AG08395 (cell line): Measurements from ENCODE around the gene CCDC152.

Source experiments
- DNase-seq: peaks from one replicate; pipeline ENCODE4 v3.0.0; 2012; ENCODE audit warnings: mixed read lengths, low spot score

CCDC152 gene

GRCh38 chr5:42781584-42781983 is 25.0 kb downstream of the CCDC152 start:
- DNase-seq = no peak

- DNase-seq = no peak
Observed at GRCh38 chr5:42784132-42784531, 27.5 kb downstream of the CCDC152 start.

- DNase-seq = no peak
Observed at GRCh38 chr5:42785756-42786155, 29.1 kb downstream of the CCDC152 start.

- no peak for DNase-seq
Observed at GRCh38 chr5:42787073-42787472, 30.5 kb downstream of the CCDC152 start.

GRCh38 chr5:42787845-42788244 is 31.2 kb downstream of the CCDC152 start:
- DNase-seq = no peak

- no peak for DNase-seq
Observed at GRCh38 chr5:42791151-42791550, 34.5 kb downstream of the CCDC152 start.

- no peak for DNase-seq
Observed at GRCh38 chr5:42798284-42799240, 41.9 kb downstream of the CCDC152 start.

GRCh38 chr5:42799241-42799608 is 42.6 kb downstream of the CCDC152 start:
- no peak for DNase-seq

GRCh38 chr5:42799668-42800114 is 43.1 kb downstream of the CCDC152 start:
- DNase-seq = no peak

GRCh38 chr5:42800748-42801330 is 44.2 kb downstream of the CCDC152 start:
- DNase-seq = no peak

GRCh38 chr5:42801516-42802166 is 45.0 kb downstream of the CCDC152 start:
- DNase-seq = no peak

GRCh38 chr5:42804717-42805339 is 48.2 kb downstream of the CCDC152 start:
- DNase-seq = no peak

GRCh38 chr5:42806004-42806700 is 49.5 kb downstream of the CCDC152 start:
- no peak for DNase-seq

- no peak for DNase-seq
Observed at GRCh38 chr5:42806701-42807262, 50.2 kb downstream of the CCDC152 start.

GRCh38 chr5:42807722-42808447 is 51.3 kb downstream of the CCDC152 start:
- no peak for DNase-seq

GRCh38 chr5:42808888-42809611 is 52.4 kb downstream of the CCDC152 start:
- no peak for DNase-seq

- DNase-seq = no peak
Observed at GRCh38 chr5:42810834-42811590, 54.4 kb downstream of the CCDC152 start.

- DNase-seq = peak; percentile 47
Observed at GRCh38 chr5:42811591-42812446, 55.2 kb downstream of the CCDC152 start, which contains the start of gene SELENOP. TSS of gene SELENOP (minus strand) at chr5:42811892. CDS start at chr5:42808353, 3,539 bp downstream.
